Central memory CD8-positive, alpha-beta T cell (primary cell): ENCODE data around the gene METAP1.
"Not testable (repeated sequence)": the region's sequence is repeated elsewhere in the genome, so short reads cannot be mapped to it uniquely, and the experiment has no call there.

ENCODE experiments used
- ATAC-seq: fragments of 150-1000 bp; cut with Tn5 transposase; replicated peaks from 2 replicates; pipeline ENCODE4 v1.10.0; 2022; ENCODE audit warnings: mild to moderate bottlenecking, moderate FRiP score, moderate number of reproducible peaks; ENCODE audit not compliant: poor library complexity, severe bottlenecking; ENCODE audit errors: extremely low read depth
- DNase-seq, 2 donors: peaks; one replicate each; pipeline ENCODE4 v3.0.0; 2021; ENCODE audit warnings: low spot score in 2 of 2
- H3K27ac Mint-ChIP-seq: one replicate; pipeline ENCODE4 v1.8.0; 2022; ENCODE audit warnings: low read depth, mild to moderate bottlenecking, moderate library complexity, mixed read lengths
- H3K27me3 Mint-ChIP-seq: one replicate; pipeline ENCODE4 v1.8.0; 2022; ENCODE audit warnings: mixed read lengths
- H3K36me3 Mint-ChIP-seq: one replicate; pipeline ENCODE4 v1.8.0; 2022; ENCODE audit warnings: mild to moderate bottlenecking, moderate library complexity, mixed read lengths; ENCODE audit not compliant: insufficient read depth
- H3K4me1 Mint-ChIP-seq: one replicate; pipeline ENCODE4 v1.8.0; 2022; ENCODE audit warnings: mixed read lengths
- H3K4me3 Mint-ChIP-seq: one replicate; pipeline ENCODE4 v1.8.0; 2022; ENCODE audit warnings: mild to moderate bottlenecking, moderate library complexity, mixed read lengths
- H3K9me3 Mint-ChIP-seq: one replicate; pipeline ENCODE4 v1.8.0; 2022; ENCODE audit warnings: mixed read lengths

Gene METAP1

DNA sequence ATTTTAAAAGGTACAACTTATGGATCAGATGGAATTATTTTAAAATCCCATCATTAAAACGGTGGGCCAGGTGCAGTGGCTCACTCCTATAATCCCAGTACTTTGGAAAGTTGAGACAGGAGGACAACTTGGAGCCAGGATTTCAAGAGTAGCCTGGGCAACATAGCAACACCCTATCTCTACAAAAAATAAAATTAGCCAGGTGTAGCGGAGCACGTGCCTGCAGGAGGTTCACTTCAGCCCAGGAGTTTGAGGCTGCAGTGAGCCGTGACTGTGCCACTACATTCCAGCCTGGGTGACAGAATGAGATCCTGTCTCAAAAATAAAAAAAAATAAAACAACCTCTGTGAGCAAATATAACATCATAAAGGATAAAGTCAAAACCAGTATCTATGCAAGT, 81.7 kb downstream of the METAP1 start:
- Mint-ChIP-seq H3K36me3 (peaks cover 70% of the 10 kb centered on the region), H3K27me3 (no peaks in the 10 kb centered on the region), H3K9me3 (no peaks in the 10 kb centered on the region), H3K4me1 (peaks cover 6% of the 10 kb centered on the region), H3K27ac (no peak overlapping the region), H3K4me3 (no peak overlapping the region)
- ATAC-seq (no peak), DNase-seq (no peak)

DNA sequence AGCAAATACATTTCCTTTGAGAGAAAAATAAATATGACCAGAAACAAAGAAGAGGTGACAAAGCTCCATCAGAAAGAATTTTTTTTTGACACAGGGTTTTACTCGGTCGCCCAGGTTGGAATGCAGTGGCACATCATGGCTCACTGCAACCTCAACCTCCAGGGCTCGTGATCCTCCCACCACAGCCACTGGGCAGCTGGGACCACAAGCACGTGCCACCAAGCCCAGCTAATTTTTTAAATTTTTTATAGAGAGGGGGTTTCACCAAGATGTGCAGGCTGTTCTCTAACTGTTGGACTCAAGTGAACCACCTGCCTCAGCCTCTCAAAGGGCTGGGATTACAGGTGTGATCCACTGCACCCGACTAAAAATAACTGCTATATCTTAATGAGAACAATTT, 82.8 kb downstream of the METAP1 start:
- no peak for ATAC-seq
- Mint-ChIP-seq H3K27ac (no peak overlapping the region), H3K4me3 (no peak overlapping the region), H3K27me3 (no peaks in the 10 kb centered on the region), H3K9me3 (no peaks in the 10 kb centered on the region), H3K36me3 (peaks cover 75% of the 10 kb centered on the region), H3K4me1 (peaks cover 6% of the 10 kb centered on the region)
- no peak for DNase-seq

DNA sequence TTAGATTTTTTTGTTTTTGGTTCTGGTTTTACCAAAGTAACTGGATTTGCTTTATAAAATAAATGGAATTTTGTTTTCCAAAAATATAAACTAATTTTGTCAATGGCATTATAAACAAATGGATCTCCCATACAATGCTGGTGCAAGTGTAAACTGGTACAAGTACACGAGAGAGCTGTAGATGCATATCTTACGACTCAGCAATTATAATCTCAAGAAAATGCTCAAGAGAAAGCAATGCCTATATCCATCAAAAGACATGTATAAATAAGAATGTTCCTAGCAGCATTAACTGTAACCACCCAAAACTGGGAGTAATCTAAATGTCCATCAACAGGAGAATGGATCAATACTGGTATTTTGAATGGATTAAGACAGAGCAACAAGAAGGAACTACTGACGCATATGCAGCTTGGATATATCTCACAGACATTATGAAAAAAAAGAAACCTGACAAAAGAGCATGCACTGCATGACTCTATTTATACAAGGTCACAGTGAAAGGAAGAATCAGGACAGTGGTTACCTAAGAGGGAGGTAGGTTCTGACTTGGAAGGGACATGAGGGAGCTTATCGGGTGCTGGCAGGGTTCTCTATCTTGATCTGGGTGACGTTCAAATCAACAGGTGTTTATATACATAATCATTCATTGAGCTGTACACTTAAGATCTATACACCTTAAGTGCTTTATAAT, 83.6 kb downstream of the METAP1 start:
- no peaks in the 10 kb centered on the region for H3K9me3 Mint-ChIP-seq
- no peak overlapping the region for H3K4me3 Mint-ChIP-seq
- ATAC-seq (no peak), DNase-seq (no peak)
- no peak overlapping the region for H3K27ac Mint-ChIP-seq
- H3K27me3 Mint-ChIP-seq: no peaks in the 10 kb centered on the region
- H3K4me1 Mint-ChIP-seq: peaks cover 11% of the 10 kb centered on the region
- H3K36me3 Mint-ChIP-seq: peaks cover 74% of the 10 kb centered on the region

DNA sequence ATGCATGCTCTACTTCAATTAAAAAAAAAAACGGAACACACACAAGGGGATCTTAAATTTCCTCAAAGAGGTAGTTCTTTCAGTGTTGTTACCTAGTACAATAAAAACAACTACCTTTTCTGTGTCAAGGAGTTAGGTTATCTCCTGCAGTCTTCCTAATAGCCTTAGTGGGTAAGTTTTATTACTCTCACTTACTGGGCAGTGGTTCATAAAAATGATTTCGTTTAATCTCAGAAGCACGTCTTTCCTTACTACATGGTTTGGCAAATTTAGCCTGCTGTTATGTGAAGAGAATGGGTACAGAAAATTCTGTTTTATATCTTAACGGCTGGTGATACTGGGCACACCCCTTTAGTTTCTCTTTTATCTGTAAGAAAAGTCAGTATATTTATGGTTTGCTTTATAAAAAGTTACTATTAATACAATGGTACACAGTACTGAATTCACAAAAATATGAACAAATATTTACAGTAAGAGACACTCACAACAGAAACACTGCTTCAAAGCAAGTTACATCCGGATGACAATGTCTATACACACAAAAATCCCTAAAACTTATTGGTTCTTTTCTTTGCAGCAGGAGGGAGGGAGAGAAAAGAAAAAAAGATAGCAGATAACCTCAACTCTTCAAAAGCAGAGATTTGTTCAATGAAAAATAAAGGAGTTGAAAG, 84.2 kb downstream of the METAP1 start:
- ATAC-seq (no peak), DNase-seq (no peak)
- H3K4me1 Mint-ChIP-seq: peaks cover 11% of the 10 kb centered on the region
- peaks cover 72% of the 10 kb centered on the region for H3K36me3 Mint-ChIP-seq
- no peak overlapping the region for H3K27ac Mint-ChIP-seq
- no peak overlapping the region for H3K4me3 Mint-ChIP-seq
- H3K27me3 Mint-ChIP-seq: no peaks in the 10 kb centered on the region
- H3K9me3 Mint-ChIP-seq: no peaks in the 10 kb centered on the region

DNA sequence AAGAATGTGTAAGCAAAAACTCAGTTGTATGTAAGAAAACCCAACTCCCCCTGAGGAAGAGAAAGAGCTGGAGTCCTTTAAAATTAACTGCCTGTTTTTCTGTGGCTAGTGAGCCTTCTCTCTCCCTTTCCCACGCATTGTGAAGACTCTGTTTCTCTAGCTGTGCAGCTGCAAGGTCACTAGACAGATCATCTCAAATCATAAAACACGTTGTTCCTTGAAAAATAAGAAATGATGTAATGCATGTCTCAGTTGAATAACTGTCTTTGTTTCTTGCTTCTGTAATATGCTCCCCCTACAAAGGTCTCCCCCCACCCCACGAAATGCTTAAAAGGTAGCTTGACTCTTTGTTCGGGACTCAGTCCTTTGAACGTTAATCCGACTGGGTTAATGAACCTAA, 85.3 kb downstream of the METAP1 start:
- H3K4me3 Mint-ChIP-seq, H3K9me3 Mint-ChIP-seq, DNase-seq, ATAC-seq, H3K27me3 Mint-ChIP-seq, H3K27ac Mint-ChIP-seq: not testable (repeated sequence)
- peaks cover 17% of the 10 kb centered on the region for H3K4me1 Mint-ChIP-seq
- H3K36me3 Mint-ChIP-seq: peaks cover 71% of the 10 kb centered on the region

DNA sequence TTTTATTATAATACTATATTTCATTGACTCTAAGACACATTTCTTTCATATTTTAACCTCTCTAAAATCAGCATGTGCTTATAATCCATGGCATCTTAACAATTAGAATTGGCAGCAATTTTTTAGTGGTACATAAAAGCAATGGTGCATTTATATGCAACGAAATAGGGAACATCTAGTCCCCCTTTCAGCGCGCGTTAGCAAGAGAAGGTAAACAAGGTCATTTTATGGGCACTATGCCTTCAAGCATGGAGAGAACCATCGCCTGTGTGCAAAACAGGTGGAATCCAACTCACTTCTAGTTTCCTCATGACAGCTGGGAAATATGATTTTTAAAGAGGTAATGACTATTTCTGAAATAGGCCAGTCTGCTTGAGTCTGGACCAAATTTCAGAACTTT, 86.7 kb downstream of the METAP1 start:
- ATAC-seq (no peak), DNase-seq (no peak)
- peaks cover 28% of the 10 kb centered on the region for H3K4me1 Mint-ChIP-seq
- no peaks in the 10 kb centered on the region for H3K27me3 Mint-ChIP-seq
- no peak overlapping the region for H3K4me3 Mint-ChIP-seq
- H3K9me3 Mint-ChIP-seq: no peaks in the 10 kb centered on the region
- no peak overlapping the region for H3K27ac Mint-ChIP-seq
- peaks cover 66% of the 10 kb centered on the region for H3K36me3 Mint-ChIP-seq

DNA sequence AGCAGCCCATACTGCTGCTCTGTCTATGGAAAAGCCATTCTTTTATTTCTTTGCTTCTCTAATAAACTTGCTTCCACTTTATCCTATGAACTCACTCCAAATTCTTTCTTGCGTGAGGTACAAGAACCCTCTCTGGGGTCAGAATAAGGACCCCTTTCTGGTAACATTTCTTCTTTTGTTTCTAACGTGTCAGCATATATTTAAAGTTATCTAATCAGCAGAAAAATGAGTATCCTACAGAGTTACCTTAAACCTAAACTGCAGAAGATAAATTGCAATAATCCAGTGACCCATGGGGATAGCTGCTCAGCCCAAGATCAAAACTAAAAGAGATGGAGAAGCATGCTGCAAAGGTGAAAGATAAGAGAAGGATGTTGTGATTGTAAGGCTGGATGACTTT, 89.1 kb downstream of the METAP1 start:
- peaks cover 50% of the 10 kb centered on the region for H3K4me1 Mint-ChIP-seq
- no peaks in the 10 kb centered on the region for H3K27me3 Mint-ChIP-seq
- no peak overlapping the region for H3K27ac Mint-ChIP-seq
- H3K4me3 Mint-ChIP-seq: no peak overlapping the region
- H3K36me3 Mint-ChIP-seq: peaks cover 67% of the 10 kb centered on the region
- H3K9me3 Mint-ChIP-seq: no peaks in the 10 kb centered on the region
- no peak for DNase-seq
- ATAC-seq: no peak

DNA sequence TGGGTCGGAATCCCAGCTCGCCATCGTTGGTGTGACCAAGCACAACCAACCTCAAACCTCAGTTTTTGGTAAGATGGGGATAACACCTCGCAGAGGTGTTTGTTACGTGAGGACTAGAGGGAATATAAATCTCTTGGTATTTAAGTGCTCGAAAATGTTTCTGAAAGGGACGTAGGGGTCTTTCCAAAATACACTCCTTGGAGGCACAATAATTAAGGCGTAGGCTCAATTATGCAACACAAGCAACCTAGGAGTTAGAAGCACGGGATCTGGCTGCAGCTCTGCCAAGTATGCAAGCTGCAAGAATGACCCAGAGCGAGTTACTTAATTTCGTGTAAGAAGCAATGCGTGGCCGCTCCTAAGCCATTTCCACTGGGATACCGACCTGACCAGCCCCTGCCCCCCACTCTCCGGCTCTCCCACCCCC, 92.5 kb downstream of the METAP1 start:
- DNase-seq (no peak), ATAC-seq (peak; percentile 12)
- H3K4me3 Mint-ChIP-seq: peak overlapping the region; percentile 99
- no peaks in the 10 kb centered on the region for H3K27me3 Mint-ChIP-seq
- H3K27ac Mint-ChIP-seq: peak overlapping the region; percentile 98
- H3K4me1 Mint-ChIP-seq: peaks cover 67% of the 10 kb centered on the region
- H3K36me3 Mint-ChIP-seq: peaks cover 37% of the 10 kb centered on the region
- no peaks in the 10 kb centered on the region for H3K9me3 Mint-ChIP-seq

DNA sequence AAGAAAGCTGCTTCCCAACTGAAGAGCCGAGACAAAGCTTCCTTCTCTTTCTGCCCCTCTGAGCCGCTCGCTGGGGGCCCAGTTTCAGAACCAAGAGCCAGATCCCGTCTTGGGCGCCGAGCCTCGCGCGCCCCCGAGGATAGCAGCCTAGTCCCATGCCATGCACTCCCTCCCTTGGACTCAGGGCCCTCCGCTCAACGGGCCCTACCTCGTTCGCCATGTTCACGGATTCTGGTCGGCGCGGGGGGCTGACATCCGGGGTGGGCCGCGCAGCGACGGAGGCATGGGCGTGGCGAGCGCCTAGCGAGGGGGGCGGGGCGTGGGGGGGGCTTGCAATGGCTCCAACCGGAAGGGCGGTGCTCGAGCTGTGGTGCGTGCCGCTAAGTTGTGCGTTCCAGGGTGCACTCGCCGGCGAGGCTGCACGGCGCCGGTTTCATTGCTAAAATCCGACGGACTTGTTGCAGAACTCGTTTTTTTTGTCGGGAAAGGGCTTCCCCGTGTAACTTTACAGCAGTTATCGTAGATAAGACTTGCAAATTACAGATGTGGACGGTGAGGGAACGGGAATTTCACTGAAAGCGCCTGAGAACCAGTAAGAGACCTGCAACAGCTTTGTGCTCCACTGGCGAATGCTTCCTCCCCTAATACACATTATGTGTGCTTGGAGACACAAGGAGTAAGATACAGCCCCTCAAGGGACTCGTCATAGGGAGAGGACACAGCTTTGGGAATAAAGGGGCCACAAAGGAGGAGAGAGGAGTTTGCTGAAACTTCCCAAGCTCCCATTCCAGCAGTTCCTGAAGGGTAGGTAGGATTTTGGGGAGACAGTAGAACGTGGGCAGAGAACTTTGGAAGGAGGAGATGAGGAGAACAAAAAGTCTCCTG, 93.2 kb downstream of the METAP1 start, which contains the start of gene ADH5:
Gene ADH5, minus strand, starts transcription at position 308 of the 885 bp plus-strand sequence. Its CDS starts 88 bp downstream, at position 220.
- Mint-ChIP-seq H3K36me3 (peaks cover 30% of the 10 kb centered on the region), H3K4me1 (peaks cover 65% of the 10 kb centered on the region), H3K4me3 (peak within 1 kb of the TSS; percentile 99), H3K27me3 (no peaks in the 10 kb centered on the region), H3K27ac (peak within 1 kb of the TSS; percentile 98), H3K9me3 (no peaks in the 10 kb centered on the region)
- DNase-seq (peak; percentile 76 to 78), ATAC-seq (peak; percentile 93)

DNA sequence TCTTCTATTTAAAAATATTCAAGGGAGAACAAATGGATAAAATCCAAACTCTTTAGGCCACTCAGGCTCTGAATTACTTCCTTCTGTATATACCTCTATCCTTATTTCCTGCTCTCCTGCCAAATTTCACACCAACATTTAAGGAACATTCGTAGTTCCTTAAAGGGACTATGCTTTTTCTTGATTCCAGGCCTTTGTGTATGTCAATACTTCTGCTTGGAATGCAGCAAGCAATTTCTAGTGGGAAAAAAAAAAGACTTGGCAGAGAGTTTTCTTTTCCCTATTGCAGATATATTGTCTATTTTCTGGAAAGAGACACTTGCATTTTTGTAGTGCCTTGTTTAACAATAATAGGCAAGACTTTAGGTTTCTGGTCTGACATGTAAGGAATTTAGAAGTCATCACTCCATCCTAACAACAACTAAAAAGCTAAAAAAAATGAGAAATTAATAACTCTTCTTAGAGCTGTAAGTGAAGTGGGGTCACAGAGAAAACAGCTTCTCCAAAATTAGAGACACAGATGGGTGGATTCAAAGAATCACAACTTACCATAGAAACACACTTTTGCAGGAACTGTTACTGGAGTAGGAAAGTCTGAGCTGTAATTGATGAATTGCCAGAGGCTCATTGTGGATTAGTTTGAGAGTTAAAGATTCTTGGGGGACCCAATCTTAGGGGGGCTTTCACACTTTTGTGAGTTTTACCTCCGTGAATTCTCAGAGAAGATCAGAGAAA, 95.1 kb downstream of the METAP1 start:
- Mint-ChIP-seq H3K36me3 (peaks cover 21% of the 10 kb centered on the region), H3K4me3 (peak overlapping the region; percentile 99), H3K27ac (peak overlapping the region; percentile 98), H3K9me3 (no peaks in the 10 kb centered on the region), H3K27me3 (no peaks in the 10 kb centered on the region), H3K4me1 (peaks cover 57% of the 10 kb centered on the region)
- DNase-seq (no peak), ATAC-seq (no peak)

DNA sequence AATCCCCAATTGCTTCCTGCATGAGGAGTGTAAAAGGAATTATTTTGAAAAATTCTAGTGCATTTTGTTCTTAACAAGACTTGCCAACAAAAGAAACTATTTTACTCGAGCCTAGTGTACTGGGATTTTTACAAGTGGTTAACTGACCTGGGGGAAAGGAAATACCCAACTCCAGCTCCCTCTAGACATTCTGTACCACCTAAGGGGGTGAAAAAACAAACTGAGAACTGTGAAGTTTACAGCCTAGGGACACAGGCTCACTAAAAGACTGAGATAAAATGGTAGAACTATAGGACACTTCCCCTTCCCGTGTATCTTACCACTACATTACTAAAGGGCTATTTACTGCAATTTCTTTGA, 95.7 kb downstream of the METAP1 start:
- H3K36me3 Mint-ChIP-seq: peaks cover 21% of the 10 kb centered on the region

DNA sequence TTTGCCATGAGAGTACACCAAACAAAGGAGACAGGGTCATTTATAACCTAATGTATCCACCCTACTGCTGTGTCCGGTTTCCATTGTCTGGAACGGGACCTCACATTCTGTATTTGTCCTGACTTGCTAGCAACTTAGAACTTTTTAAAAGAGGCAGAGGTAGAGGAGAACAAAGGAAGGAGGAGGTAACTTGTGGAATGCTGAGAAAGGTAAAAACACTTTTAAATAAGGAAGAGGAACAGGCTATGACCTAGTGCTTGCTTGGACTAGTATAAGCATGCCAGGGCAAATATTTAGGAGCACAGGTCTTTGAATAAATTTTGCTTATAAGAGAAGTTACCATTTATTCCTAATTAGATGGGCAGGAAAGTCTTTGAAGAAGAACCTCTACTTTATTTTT, 96.3 kb downstream of the METAP1 start:
- not testable (repeated sequence) for H3K9me3 Mint-ChIP-seq, H3K4me3 Mint-ChIP-seq, DNase-seq, H3K27ac Mint-ChIP-seq, H3K27me3 Mint-ChIP-seq, ATAC-seq
- peaks cover 19% of the 10 kb centered on the region for H3K36me3 Mint-ChIP-seq
- peaks cover 48% of the 10 kb centered on the region for H3K4me1 Mint-ChIP-seq

More for the DNA sequence above, 95.7 kb downstream of the METAP1 start:
- ATAC-seq: no peak
- peaks cover under 1% of the 10 kb centered on the region for H3K27me3 Mint-ChIP-seq
- no peak overlapping the region for H3K27ac Mint-ChIP-seq
- H3K4me1 Mint-ChIP-seq: peaks cover 54% of the 10 kb centered on the region
- DNase-seq: no peak
- H3K4me3 Mint-ChIP-seq: no peak overlapping the region
- H3K9me3 Mint-ChIP-seq: no peaks in the 10 kb centered on the region
